ENCODE results near the gene PLCL1. TPM values are rescaled to one million over a fixed set of nuclear protein-coding genes. Genes with fewer than 3 reads are reported as not detected.

PLCL1 gene
- total RNA-seq, 1 donor from 2014 or later = 1.0 TPM

DNA sequence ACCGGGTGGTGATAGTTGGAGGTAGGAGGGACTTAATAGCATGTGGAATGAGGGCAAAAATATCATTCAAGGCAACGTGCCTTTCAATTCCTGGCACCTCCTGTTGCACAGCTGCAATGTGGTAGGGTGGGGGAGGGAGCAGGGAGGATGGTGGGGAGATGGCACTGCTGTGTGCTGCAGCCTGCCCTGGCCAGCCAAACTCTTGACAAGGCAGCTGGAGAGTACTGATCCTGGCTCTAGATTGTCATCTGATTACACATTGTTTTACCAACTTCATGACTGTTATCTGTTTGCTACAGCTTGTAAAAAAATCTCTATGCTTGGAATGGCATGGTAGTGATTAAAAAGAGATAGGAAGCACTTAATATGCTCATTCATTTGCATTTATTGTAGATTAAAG, 47.7 kb downstream of the PLCL1 start:
- no peak for DNase-seq (ENCODE audit: low read depth in 2 of 2)

DNA sequence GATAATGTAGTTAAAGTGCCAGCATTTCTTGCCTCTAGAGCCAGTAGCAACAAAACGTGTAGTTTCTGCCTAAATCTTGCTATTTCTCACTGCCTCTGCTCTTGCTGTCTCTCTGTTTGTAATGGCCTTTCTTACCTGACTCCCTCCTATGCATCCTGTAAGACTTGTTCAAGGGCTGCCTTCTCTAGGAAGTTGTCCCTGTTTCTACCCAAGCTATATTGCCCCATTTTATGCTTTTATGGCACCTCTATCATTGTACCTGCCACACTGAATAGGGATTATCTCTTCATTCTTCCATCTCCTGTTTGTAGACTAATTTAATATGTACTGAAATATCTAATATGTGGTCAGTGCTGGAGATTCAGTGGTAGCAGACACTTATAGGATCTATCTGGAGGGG, 49.2 kb downstream of the PLCL1 start:
- no peak for DNase-seq (ENCODE audit: low read depth in 2 of 2)

DNA sequence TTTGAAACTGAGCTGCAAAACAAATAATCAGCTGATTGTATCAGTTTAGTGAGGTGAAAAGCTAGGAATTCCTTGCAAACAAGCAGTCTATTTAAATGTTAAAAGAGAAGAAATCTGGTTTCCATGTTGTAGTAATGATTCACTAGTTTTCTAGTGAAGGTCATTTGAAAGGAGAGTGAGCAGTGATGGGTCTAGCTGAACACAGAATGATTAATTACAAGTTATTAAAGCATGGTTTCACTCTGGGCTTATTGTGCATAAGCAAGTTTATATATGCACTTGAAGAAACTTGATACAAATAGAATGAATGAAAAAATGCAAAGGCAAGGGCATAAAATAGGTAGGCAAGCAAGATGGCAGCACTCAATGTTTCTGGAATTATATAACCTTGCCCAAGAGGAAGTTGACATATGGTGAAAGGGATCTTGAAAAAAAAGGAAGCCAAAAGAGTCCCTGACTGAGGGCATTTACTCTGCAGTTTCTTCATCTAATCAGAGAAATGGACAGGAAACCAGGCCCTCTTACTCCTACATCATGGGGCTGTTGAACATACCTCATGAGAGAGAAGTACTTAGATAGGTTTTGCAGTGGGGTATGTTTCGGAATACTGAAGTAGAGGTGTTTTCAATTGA, 53.2 kb downstream of the PLCL1 start:
- DNase-seq (ENCODE audit: low read depth in 2 of 2) = no peak

DNA sequence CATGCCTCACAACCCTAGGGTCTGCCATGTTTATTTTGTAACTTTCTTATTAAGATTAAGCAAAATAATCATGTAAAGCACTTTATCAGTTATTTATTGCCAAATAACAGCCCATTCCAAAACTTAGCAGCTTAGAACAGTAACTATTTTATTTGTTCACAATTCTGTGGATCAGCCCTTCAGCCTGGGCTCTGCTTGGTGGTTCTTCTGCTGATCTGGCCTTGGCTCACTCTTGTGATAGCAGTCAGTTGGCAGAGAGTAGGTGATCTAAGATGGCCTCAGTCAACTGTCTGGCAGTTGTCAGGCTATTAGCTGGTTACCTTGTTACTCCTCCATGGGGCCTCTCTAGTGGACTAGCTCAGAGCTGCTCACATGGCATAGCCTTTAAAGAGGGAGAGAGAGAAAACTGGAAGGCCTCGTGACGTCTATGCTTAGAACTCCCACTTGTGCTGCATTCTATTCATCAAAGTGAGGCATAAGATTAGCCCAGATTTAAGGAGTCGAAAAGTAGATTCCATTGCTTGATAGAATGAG, 54.3 kb downstream of the PLCL1 start:
- DNase-seq (ENCODE audit: low read depth in 2 of 2) = no peak

DNA sequence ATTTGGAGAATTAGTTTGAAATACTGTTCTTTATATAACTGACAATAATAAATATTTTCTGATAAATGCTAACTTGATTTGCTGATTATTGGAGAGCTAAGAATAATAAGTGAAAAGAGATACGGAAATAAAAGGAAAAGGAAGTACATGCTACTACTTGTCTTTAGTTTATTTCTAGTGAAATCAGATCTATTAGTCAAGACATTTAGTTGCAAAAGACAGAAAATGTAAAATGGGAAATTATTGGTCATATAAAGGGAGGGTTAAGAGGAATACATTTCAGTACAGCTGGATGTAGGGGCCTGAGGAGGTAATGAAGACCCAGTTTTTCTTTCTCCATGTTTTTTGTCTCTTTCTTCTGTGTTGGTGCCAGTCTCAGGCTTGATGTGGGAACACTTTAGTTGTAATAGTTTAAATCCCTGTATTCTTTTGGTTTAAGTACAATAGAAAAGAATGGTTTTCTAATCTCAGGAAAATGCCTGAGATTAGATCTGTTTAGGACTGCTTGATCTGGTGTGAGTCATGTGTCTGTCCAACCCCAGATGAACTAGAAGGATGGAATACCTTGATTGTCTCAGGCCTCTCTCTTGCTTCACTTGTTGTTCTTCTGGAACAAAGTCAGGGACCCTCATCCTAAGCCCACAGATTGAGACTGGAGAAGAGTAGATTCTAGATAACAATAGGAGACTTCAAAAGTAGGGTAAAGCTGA, 58.0 kb downstream of the PLCL1 start:
- DNase-seq (ENCODE audit: low read depth in 2 of 2) = no peak

DNA sequence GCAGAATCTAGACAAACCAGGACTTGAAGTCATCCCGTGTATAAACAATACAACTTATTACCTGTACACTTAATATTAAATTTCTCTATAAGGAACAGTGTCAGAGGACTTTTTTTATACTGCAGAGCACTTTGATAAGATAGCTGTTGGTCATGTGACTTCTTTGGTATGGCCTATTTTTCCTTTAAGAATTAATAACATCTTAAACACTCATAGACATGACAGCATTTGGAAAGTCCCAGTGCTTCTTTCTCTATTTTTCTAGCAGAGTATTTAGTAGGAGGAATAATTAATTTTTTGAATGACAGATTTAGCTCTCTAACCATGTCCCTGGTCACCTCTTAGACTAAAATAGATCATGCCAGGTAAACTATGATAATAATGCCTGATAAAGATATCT, 59.4 kb downstream of the PLCL1 start:
- no peak for DNase-seq (ENCODE audit: low read depth in 2 of 2)

DNA sequence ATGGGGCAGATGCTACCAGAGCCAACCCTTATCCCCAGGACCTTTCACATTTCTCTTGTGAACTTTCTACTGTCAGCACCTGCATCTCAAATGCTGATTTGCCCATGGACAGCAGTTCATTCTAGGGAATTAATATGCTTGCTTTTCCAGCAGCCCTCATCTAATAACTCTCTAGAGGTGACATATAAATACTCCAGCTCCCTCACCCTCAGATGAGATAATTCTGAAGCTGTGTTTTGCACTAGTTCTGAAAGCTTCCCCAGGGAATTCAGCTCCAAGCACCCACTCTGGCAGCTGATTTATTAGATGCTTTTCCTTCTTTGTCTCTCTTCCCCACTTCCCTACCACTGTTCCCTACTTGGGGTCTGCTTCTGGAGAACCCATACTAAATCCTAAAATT, 62.1 kb downstream of the PLCL1 start:
- DNase-seq (ENCODE audit: low read depth in 2 of 2) = no peak

DNA sequence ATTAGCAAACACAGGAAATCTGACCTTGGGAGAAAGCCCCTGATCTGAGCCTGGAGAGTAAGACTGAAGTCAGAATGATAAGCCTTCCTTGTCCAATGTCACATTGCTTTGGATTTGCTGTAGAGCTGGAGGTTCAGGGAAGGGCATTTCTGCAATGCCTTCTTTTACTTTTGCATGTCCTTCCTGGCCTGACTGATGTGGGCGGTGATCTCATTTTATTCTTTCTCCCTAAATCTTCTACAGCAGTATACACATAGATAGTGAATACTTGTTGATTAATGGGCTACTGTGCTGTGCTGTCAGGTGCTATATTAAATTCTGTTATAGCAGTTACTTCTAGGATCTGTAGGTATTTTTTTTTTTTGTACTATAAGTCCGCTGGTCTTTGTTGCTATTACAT, 62.6 kb downstream of the PLCL1 start:
- DNase-seq (ENCODE audit: low read depth in 2 of 2) = no peak

DNA sequence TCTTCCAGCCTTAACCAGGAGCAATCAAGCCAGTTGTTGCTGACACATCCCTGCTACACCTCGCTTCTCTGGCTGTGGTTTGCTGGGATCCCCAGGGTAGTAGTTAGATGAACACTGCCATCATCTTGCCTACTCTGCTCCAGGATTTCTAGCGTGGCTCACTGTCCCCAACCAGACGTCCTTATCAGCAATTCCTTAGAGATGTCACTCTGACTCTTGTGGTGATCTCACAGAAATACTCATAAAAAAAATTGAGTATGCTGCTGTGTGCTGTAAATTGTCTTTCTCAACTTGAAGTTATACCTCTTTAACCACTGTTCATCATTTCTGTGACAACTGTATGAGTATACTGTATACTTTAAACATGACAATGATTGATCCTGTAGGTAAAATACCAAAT, 63.2 kb downstream of the PLCL1 start:
- no peak for DNase-seq (ENCODE audit: low read depth in 2 of 2)

DNA sequence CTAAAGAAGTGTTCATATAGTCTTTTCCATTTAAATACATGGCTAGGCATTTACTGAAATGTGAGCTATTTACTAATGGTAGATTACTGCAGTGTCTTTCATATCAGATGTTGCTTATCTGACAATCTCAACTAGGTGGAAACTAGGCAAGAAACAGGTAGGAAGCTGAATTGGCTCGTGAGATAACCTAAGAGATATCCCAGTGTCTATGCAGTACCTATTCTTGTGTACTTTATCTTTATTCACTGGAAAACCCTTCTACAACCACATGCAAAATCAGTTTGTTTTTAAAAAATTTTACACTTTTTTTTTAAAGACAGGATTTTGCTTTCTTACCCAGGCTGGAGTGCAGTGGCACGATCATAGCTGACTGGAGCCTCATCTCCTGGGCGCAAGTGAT, 63.8 kb downstream of the PLCL1 start:
- no peak for DNase-seq (ENCODE audit: low read depth in 2 of 2)

DNA sequence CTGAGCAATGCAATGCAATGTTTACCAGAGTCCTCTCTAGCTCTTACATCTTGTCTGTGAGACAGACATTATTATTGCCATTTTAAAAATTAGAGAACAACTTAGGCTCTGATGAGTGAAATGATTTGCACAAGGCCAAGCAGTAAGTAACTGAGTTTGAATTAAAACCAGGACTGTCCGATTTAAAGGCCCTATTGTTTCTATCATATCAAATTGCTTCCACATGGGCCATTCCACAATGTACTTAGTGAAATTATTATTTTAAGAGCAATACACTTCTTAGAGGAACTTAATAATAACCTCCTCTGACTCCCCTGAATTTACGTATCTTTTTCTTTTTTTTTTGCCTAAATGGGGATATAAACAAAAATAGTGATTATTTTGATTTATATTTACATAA, 64.6 kb downstream of the PLCL1 start:
- DNase-seq (ENCODE audit: low read depth in 2 of 2) = no peak

DNA sequence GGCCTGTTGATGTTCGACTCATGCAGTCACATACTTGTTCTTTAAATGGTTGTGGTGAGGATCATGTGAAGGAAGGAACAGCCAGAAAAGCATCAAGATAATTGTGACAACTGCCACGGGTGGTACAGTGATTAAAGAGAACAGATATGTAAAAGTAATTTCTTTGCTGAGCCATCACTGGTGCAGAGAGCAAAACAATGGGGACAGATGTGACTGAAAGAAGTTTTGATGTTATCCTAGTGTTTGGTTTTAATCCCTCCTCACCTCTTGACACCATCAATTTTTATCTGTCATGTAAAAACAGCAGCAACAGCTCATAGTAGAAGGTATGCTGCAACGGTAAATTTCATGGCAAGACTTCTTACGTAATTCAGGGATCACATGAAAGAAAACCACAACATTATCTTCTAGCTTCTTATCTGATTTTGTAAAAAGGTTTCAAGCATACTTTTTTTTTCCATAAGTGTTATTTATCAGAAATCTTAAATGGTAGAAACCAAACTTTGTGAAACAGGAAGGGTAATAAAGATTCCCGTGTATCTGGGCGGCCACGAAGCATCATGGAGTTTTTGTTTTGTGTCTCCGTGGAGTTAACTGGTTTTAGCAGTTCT, 65.2 kb downstream of the PLCL1 start:
- DNase-seq (ENCODE audit: low read depth in 2 of 2) = no peak

DNA sequence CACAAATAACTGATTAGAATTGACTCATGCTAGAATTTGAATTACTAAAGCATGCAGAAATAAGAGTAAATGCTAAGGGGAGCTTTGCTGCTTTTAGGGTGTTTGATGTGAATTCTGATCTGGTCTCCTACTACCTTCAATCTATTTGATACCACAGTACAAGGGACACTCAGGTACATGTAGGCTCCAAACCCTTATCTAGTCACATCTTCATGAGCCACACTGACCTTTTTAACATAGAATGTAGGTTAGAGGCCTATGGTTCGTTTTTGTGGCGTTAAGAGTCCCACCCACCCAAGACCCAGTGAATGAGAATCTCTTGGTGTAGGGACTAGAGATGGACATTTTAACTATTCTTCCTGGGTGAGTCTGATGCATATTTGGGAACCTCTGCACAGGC, 65.7 kb downstream of the PLCL1 start:
- no peak for DNase-seq (ENCODE audit: low read depth in 2 of 2)

DNA sequence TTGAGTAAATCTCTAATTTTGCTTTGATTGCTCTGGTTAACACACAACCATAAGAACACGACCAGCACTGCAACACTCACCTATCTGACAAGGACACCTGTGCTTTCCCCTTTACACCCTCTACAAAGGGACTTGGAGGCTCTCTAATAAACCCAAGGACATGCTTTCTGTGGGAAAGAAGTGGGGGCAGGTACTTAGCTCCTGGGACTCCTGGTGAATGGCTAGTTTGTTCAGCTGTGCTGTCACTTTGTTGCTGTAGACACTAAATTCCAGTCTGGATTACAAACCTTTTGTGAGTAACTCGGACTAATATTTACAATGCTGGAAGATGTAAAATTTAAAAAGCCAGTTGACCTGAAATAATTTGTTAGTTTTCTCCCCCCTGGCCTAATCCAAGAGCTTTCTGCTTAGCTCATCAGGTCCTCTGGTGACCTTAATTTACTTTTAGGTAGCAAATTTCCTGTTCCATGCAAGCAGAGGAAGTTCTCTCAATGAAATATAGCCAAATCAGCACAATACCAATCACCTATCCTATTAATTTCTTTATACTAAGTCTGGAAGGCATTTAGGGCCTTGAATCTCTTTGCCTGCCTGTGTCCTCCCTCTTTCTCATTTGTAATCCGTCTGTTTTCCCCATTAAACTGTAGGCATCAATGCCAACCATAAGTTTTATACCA, 67.5 kb downstream of the PLCL1 start:
- DNase-seq (ENCODE audit: low read depth in 2 of 2) = no peak

DNA sequence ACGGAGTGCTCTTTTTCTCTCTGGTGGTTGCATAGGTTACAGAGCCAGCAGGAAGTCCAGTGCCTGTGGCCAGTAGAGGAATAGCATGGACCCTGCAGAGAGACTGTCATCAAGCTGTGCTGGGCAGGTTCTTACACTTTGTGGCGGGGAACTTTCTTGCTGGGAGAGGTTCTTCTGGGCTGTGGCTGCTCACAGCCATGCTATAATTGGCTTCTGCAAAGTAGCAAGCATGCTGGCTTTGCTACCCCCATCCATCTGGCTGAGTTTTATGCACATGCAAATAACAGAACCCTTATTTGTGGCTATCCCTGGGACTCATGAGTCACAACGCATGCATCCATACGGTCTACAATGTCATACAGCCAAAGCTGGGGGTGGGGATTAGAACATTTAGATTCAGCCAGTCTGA, 68.9 kb downstream of the PLCL1 start:
- no peak for DNase-seq (ENCODE audit: low read depth in 2 of 2)

DNA sequence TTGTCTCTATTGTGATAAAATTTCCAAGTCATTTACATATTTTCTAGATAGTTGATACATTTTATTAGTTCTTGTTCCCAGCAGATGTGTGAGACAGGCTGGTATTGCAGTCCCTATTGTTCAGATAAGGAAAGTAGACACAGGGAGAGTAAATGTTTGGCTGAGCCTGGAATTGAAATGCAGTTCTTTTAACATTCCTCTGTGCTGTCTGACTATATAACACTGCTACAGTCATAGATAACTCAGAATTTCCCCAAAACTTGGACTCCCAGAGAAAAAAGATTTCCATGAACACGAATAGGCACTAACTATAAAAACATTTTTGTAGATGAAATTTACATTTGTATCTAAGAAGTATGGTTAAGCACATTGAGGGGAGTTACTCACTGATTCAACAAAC, 71.4 kb downstream of the PLCL1 start:
- DNase-seq (ENCODE audit: low read depth in 2 of 2) = no peak

DNA sequence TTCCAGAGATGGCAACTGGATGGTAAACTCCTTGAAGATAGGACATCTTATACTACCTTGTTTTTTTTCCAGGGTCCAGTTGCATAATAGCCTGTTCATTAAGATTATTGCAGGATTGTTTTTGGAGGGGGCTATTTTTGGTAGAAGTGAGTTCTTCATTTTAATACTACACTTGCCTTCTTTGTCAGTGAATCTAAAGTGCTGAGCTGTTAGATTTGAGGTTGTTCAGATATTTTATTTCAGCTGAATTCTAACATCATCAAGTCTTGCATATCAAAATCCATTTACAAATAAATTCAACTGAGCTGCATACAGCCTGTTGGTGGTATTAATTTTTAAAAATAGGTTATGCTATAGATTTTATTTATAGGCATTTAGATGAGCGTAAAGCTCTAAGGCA, 72.1 kb downstream of the PLCL1 start:
- DNase-seq (ENCODE audit: low read depth in 2 of 2) = no peak

DNA sequence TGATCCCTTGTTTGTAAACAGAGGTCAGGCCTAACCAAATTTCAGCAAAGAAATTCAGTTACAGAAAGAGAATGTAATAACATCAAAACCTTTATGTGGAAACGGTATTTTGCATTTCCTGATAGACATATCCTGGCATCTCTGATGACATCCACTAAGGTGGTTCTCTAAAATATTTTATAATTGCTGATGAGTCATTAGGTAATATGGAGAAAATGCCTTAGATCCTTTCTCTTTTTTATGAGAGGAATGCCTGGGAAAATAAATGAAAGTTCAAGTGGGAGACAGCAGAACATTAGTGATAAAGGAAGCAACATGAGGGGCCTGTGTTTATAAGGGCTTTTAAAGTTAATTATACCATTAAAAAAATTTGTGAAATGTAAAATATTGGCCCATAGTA, 72.6 kb downstream of the PLCL1 start:
- no peak for DNase-seq (ENCODE audit: low read depth in 2 of 2)

DNA sequence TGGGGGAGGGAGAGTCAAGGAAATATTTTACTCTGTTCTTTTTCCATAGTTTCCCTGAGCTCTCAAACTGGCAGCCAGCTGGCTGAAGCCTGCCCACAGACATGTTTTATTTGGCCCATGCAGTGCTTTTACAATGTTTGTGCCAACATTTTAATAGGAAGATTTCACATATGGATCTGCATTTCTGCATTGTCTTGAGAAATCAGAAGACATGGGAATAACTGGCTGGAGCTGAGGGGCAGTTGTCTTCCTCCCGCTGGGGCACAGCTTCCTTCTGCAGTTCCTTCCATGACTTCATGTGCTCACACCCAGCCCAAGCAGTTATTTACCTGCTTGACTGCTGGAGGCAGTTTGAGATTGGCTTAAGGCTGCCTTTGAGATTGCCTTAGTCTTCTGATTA, 74.4 kb downstream of the PLCL1 start:
- peak in 1 of 2 donors; percentile 6 for DNase-seq (ENCODE audit: low read depth in 2 of 2)

DNA sequence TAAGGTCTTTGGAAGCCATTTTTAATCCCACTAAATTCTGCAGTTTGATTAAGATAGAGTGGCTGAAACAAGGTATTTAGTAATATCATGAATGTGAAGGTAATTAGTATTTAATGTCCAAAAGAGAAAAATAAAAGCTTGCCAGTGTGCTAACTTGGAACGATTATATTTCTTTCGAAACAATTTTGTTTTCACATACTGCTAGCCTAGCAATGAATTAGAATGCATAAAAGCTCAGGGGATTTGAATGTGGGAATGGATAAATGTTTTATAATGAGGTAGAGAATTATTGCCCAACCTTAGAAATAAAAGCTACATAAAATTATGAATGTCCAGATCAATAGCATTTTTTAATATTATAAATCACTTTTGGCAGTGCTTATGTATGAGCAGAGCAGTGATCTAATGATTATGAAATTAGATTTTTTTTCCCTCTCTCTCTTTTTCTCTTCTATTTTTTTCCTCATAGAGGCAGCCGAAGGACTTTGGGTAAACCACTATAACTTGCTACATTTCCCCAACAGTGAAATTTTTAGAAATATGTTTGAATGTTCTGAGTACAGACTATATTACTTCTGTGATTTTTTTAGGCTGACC, 75.5 kb downstream of the PLCL1 start:
- no peak for DNase-seq (ENCODE audit: low read depth in 2 of 2)

DNA sequence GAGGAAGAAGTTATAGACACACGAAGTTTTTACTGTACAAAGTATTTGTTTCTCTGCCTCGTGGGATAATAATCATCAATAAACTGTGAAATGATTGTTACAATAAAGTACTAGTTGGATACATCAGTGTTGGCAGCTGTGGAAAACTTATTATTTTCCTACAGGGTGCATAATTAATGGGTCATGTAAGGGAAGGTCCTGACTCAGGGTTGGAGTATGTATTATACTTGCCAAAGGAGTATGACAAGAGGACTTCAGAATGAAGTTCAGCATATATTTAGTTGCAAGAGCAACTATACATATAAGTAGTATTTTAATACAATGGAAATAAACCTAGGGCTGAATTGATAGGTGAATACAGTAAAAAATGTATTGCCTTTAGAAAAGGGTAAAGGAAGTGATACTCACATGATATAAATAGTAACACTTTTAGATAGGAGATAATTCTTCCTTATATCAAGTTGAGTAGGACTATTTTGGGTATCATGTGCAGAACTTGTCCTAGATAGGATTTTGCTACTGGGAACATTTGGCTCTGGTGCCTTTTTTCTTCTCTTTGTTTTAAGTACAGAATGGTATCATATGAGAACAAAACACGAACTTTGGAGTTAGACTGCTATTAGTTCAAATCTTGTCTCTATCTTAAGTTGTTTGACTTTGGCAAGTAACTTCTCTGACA, 79.1 kb downstream of the PLCL1 start:
- DNase-seq (ENCODE audit: low read depth in 2 of 2) = no peak
